Measurements from ENCODE around the gene AFF2.

DNA sequence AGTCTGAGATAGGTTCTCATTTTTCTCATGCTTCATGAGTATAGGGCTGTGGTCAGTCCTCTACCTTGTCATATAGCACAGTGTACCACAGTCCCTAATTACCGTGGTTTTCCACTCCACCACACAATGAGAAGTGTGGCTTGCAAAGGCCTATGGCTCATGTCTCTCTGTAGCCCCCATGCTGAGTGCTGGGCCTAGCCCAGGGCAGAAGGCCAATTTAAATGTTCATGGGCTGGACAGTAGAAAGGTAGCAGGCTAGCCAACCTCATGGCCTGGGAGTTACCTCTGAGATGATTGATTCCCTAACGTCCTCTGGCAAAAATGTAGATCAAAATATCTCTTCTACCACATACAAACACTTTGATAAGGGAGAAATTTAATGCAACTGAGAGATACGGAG lies 222.5 kb downstream of the AFF2 start:
- TF ChIP-seq POLR2A (IDR thresholded peaks at IDR 0.05; ENCODE audit: borderline replicate concordance, extremely low read depth, insufficient read depth, insufficient read length) = no peak
- TF ChIP-seq, protein P1, sequence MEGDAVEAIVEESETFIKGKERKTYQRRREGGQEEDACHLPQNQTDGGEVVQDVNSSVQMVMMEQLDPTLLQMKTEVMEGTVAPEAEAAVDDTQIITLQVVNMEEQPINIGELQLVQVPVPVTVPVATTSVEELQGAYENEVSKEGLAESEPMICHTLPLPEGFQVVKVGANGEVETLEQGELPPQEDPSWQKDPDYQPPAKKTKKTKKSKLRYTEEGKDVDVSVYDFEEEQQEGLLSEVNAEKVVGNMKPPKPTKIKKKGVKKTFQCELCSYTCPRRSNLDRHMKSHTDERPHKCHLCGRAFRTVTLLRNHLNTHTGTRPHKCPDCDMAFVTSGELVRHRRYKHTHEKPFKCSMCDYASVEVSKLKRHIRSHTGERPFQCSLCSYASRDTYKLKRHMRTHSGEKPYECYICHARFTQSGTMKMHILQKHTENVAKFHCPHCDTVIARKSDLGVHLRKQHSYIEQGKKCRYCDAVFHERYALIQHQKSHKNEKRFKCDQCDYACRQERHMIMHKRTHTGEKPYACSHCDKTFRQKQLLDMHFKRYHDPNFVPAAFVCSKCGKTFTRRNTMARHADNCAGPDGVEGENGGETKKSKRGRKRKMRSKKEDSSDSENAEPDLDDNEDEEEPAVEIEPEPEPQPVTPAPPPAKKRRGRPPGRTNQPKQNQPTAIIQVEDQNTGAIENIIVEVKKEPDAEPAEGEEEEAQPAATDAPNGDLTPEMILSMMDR (IDR thresholded peaks at IDR 0.05 in 2 of 3, conservative IDR thresholded peaks at IDR 0.05 in 1 of 3; ENCODE audit: borderline replicate concordance in 1 of 3, insufficient read depth in 1 of 3, low read depth in 2 of 3, low read length in 2 of 3) = no peak
- TF ChIP-seq CEBPB (IDR thresholded peaks at IDR 0.05; ENCODE audit: low read depth) = no peak
- TF ChIP-seq RAD21 (IDR thresholded peaks at IDR 0.05; ENCODE audit: low read depth) = no peak
- TF ChIP-seq, protein P2, sequence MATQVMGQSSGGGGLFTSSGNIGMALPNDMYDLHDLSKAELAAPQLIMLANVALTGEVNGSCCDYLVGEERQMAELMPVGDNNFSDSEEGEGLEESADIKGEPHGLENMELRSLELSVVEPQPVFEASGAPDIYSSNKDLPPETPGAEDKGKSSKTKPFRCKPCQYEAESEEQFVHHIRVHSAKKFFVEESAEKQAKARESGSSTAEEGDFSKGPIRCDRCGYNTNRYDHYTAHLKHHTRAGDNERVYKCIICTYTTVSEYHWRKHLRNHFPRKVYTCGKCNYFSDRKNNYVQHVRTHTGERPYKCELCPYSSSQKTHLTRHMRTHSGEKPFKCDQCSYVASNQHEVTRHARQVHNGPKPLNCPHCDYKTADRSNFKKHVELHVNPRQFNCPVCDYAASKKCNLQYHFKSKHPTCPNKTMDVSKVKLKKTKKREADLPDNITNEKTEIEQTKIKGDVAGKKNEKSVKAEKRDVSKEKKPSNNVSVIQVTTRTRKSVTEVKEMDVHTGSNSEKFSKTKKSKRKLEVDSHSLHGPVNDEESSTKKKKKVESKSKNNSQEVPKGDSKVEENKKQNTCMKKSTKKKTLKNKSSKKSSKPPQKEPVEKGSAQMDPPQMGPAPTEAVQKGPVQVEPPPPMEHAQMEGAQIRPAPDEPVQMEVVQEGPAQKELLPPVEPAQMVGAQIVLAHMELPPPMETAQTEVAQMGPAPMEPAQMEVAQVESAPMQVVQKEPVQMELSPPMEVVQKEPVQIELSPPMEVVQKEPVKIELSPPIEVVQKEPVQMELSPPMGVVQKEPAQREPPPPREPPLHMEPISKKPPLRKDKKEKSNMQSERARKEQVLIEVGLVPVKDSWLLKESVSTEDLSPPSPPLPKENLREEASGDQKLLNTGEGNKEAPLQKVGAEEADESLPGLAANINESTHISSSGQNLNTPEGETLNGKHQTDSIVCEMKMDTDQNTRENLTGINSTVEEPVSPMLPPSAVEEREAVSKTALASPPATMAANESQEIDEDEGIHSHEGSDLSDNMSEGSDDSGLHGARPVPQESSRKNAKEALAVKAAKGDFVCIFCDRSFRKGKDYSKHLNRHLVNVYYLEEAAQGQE (IDR thresholded peaks at IDR 0.05; ENCODE audit: low read depth) = no peak
- TF ChIP-seq POLR2AphosphoS5 (IDR thresholded peaks at IDR 0.05; ENCODE audit: low read depth, low read length) = no peak
- TF ChIP-seq EZH2phosphoT487 (IDR thresholded peaks at IDR 0.05; ENCODE audit: borderline replicate concordance) = no peak
- TF ChIP-seq EZH2 (IDR thresholded peaks at IDR 0.05) = no peak
- TF ChIP-seq, protein P3, sequence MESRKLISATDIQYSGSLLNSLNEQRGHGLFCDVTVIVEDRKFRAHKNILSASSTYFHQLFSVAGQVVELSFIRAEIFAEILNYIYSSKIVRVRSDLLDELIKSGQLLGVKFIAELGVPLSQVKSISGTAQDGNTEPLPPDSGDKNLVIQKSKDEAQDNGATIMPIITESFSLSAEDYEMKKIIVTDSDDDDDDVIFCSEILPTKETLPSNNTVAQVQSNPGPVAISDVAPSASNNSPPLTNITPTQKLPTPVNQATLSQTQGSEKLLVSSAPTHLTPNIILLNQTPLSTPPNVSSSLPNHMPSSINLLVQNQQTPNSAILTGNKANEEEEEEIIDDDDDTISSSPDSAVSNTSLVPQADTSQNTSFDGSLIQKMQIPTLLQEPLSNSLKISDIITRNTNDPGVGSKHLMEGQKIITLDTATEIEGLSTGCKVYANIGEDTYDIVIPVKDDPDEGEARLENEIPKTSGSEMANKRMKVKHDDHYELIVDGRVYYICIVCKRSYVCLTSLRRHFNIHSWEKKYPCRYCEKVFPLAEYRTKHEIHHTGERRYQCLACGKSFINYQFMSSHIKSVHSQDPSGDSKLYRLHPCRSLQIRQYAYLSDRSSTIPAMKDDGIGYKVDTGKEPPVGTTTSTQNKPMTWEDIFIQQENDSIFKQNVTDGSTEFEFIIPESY (IDR thresholded peaks at IDR 0.05; ENCODE audit: extremely low read depth, insufficient replicate concordance, low read length) = no peak
- TF ChIP-seq ZFX (IDR thresholded peaks at IDR 0.05) = no peak
- TF ChIP-seq, protein P4, sequence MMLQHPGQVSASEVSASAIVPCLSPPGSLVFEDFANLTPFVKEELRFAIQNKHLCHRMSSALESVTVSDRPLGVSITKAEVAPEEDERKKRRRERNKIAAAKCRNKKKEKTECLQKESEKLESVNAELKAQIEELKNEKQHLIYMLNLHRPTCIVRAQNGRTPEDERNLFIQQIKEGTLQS (IDR thresholded peaks at IDR 0.05) = no peak
- no peak for TF ChIP-seq FOSL1 (IDR thresholded peaks at IDR 0.05; ENCODE audit: low read depth)

Measured in HCT116 (cell line).